Trophoblast cell (in vitro differentiated cells and primary cell): ENCODE measurements around the gene SH3TC1.

Experiments
- DNase-seq, 2 donors: peaks; one replicate each; pipeline ENCODE4 v3.0.0-alpha.2; 2016
- H2AFZ ChIP-seq: 2 replicates; pipeline ENCODE4 v1.6.1; 2013; ENCODE audit warnings: low read length, moderate library complexity, mild to moderate bottlenecking; ENCODE audit not compliant: insufficient read depth, poor library complexity
- H2AK5ac ChIP-seq: 2 replicates; pipeline ENCODE4 v1.6.1; 2013; ENCODE audit warnings: mild to moderate bottlenecking, low read length
- H2BK120ac ChIP-seq: 2 replicates; pipeline ENCODE4 v1.6.1; 2013; ENCODE audit warnings: low read length, mild to moderate bottlenecking, moderate library complexity; ENCODE audit not compliant: insufficient read depth, poor library complexity
- H2BK12ac ChIP-seq: 2 replicates; pipeline ENCODE4 v1.6.1; 2013; ENCODE audit warnings: mild to moderate bottlenecking, low read length, moderate library complexity
- H2BK5ac ChIP-seq: 2 replicates; pipeline ENCODE4 v1.6.1; 2013; ENCODE audit warnings: low read length, low read depth, moderate library complexity, mild to moderate bottlenecking; ENCODE audit not compliant: poor library complexity
- H3K14ac ChIP-seq: 2 replicates; pipeline ENCODE4 v1.6.1; 2013; ENCODE audit warnings: mild to moderate bottlenecking, low read length
- H3K18ac ChIP-seq: 2 replicates; pipeline ENCODE4 v1.6.1; 2013; ENCODE audit warnings: mild to moderate bottlenecking, low read length
- H3K23ac ChIP-seq: 2 replicates; pipeline ENCODE4 v1.6.1; 2013; ENCODE audit warnings: low read length
- H3K27ac ChIP-seq: 2 replicates; pipeline ENCODE4 v1.5.1; 2013; ENCODE audit warnings: low read depth, mild to moderate bottlenecking, inconsistent platforms, low read length, moderate library complexity
- H3K27me3 ChIP-seq: 2 replicates; pipeline ENCODE4 v1.6.1; 2013; ENCODE audit warnings: inconsistent platforms, mild to moderate bottlenecking, low read length, moderate library complexity; ENCODE audit not compliant: insufficient read depth
- H3K36me3 ChIP-seq, 2 experiments: 1 replicate in 1 of 2; 2 replicates in 1 of 2; pipeline ENCODE4 v1.6.1; 2013; ENCODE audit warnings: low read length in 2 of 2, mild to moderate bottlenecking in 2 of 2, moderate library complexity in 1 of 2; ENCODE audit not compliant: insufficient read depth in 2 of 2, control insufficient read depth in 1 of 2
- H3K4ac ChIP-seq: 2 replicates; pipeline ENCODE4 v1.6.1; 2013; ENCODE audit warnings: low read depth, mild to moderate bottlenecking, low read length, moderate library complexity
- H3K4me1 ChIP-seq, 2 experiments: 1 replicate in 1 of 2; 2 replicates in 1 of 2; pipeline ENCODE4 v1.6.1; 2013; ENCODE audit warnings: low read length in 2 of 2, mild to moderate bottlenecking in 2 of 2, moderate library complexity in 1 of 2; ENCODE audit not compliant: insufficient read depth in 2 of 2, control insufficient read depth in 1 of 2
- H3K4me2 ChIP-seq: 2 replicates; pipeline ENCODE4 v1.6.1; 2013; ENCODE audit warnings: inconsistent platforms, mild to moderate bottlenecking, low read length, moderate library complexity
- H3K4me3 ChIP-seq: 2 replicates; pipeline ENCODE4 v1.5.1; 2013; ENCODE audit warnings: mild to moderate bottlenecking, low read depth, low read length, inconsistent platforms
- H3K79me1 ChIP-seq: one replicate; pipeline ENCODE4 v1.6.1; 2013; ENCODE audit warnings: low read length
- H3K79me2 ChIP-seq: 2 replicates; pipeline ENCODE4 v1.6.1; 2013; ENCODE audit warnings: low read length, mild to moderate bottlenecking; ENCODE audit not compliant: control insufficient read depth, insufficient read depth, poor library complexity
- H3K9ac ChIP-seq: 2 replicates; pipeline ENCODE4 v1.6.1; 2013; ENCODE audit warnings: mild to moderate bottlenecking, low read length
- H3K9me3 ChIP-seq: 2 replicates; pipeline ENCODE4 v1.6.1; 2013; ENCODE audit warnings: low read depth, mild to moderate bottlenecking, control low read depth, inconsistent platforms, low read length; ENCODE audit not compliant: insufficient read depth
- H4K12ac ChIP-seq: 2 replicates; pipeline ENCODE4 v1.6.1; 2013; ENCODE audit warnings: low read depth, mild to moderate bottlenecking, low read length, moderate library complexity
- H4K8ac ChIP-seq: 2 replicates; pipeline ENCODE4 v1.6.1; 2013; ENCODE audit warnings: low read depth, mild to moderate bottlenecking, low read length, moderate library complexity
- H4K91ac ChIP-seq: one replicate; pipeline ENCODE4 v1.6.1; 2013; ENCODE audit warnings: low read depth, mild to moderate bottlenecking, low read length, moderate library complexity
- WGBS: extraction: QIAGEN DNeasy Blood & Tissue Kit; methylation state at CpG from one replicate; pipeline ENCODE4 v1.1.7; 2013; ENCODE audit warnings: missing lambda C conversion rate; ENCODE audit not compliant: insufficient read length, insufficient coverage; ENCODE audit errors: extremely low coverage; 5-methylcytosine and 5-hydroxymethylcytosine counted together

The SH3TC1 gene

DNA sequence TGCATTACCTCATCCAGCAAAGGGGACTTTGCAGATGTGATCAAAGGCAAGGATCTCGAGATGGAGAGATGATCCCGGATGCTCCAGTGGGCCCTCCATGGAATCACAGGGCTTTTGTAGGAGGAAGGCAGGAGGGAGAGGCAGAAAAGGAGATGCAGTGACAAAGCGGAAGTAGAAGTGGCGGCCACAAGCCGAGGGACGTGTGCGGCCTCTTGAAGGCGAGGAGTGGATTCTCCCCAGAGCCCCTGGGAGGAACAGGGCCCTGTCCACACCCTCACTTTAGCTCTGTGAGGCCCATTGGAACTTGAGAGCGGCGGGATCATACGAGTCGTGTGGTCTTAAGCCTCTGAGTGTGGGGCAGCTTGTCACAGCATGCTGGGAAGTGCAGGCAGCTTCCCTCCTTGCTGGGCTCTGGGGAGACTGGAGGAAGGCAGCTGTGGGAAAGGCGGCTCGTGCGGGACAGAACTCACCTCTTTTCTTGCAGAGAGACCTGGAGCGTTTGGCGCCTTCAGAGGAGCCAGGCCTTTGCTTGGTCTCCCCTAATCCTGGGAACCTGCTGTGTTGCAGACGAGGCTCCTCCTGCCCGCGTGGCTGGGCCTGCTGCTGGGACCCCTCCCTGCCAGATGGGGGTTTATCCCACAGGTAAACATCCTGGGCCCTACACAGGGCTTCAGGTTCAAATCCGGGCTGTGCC, 10.2 kb downstream of the SH3TC1 start:
- Histone ChIP-seq H3K27ac (no peak overlapping the region), H3K4ac (no peak overlapping the region), H4K12ac (no peak overlapping the region), H3K36me3 (peaks cover 2 to 15% of the 10 kb centered on the region in 2 experiments), H3K18ac (no peak overlapping the region), H3K79me1 (no peaks in the 10 kb centered on the region), H4K8ac (no peak overlapping the region), H3K14ac (no peak overlapping the region), H3K4me3 (no peak overlapping the region), H3K9ac (no peak overlapping the region), H3K4me2 (no peak overlapping the region), H2BK120ac (no peak overlapping the region), H2BK12ac (no peak overlapping the region), H3K9me3 (peaks cover 2% of the 10 kb centered on the region), H3K27me3 (no peaks in the 10 kb centered on the region), H3K79me2 (no peaks in the 10 kb centered on the region), H3K23ac (no peak overlapping the region), H2BK5ac (no peak overlapping the region), H3K4me1 (peaks cover 7 to 13% of the 10 kb centered on the region in 2 experiments), H2AFZ (no peak overlapping the region), H4K91ac (no peak overlapping the region), H2AK5ac (no peak overlapping the region)
- DNase-seq = no peak
- WGBS = no CpG with 5 or more reads among the region's 21 CpGs

DNA sequence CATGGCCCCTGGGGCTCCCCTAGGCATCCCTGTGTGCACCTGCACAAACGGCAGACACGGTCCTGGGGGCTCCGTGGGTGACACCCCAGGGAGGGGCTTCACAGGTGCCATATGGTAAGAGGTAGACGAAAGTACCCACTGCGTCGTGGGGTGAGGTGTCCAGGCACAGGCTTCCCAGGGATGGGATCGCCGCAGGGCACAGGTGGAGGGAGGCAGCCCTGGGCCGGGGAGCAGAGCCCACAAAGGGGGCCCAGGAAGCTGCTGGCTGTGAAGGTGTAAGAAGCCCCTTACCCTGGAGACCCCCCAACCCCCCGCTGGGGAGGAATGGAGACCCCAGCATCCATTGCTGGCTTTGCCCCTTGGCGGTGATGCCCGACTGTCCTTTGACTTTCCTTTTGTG, 10.9 kb downstream of the SH3TC1 start:
- no peak overlapping the region for H3K14ac ChIP-seq
- no peaks in the 10 kb centered on the region for H3K27me3 ChIP-seq
- no peak overlapping the region for H2AFZ ChIP-seq
- no peak overlapping the region for H3K9ac ChIP-seq
- H2BK120ac ChIP-seq = no peak overlapping the region
- H3K4me2 ChIP-seq = no peak overlapping the region
- peaks cover 2% of the 10 kb centered on the region for H3K9me3 ChIP-seq
- no peak overlapping the region for H3K18ac ChIP-seq
- no peak overlapping the region for H4K91ac ChIP-seq
- H4K8ac ChIP-seq = no peak overlapping the region
- H2BK5ac ChIP-seq = no peak overlapping the region
- no peaks in the 10 kb centered on the region for H3K79me1 ChIP-seq
- peaks cover 5 to 10% of the 10 kb centered on the region in 2 experiments for H3K4me1 ChIP-seq
- H3K79me2 ChIP-seq = no peaks in the 10 kb centered on the region
- H2BK12ac ChIP-seq = no peak overlapping the region
- no CpG with 5 or more reads among the region's 12 CpGs for WGBS
- DNase-seq = no peak
- no peak overlapping the region for H3K27ac ChIP-seq
- H3K23ac ChIP-seq = no peak overlapping the region
- no peak overlapping the region for H2AK5ac ChIP-seq
- peaks cover 2 to 14% of the 10 kb centered on the region in 2 experiments for H3K36me3 ChIP-seq
- H3K4me3 ChIP-seq = no peak overlapping the region
- H4K12ac ChIP-seq = no peak overlapping the region
- H3K4ac ChIP-seq = no peak overlapping the region

DNA sequence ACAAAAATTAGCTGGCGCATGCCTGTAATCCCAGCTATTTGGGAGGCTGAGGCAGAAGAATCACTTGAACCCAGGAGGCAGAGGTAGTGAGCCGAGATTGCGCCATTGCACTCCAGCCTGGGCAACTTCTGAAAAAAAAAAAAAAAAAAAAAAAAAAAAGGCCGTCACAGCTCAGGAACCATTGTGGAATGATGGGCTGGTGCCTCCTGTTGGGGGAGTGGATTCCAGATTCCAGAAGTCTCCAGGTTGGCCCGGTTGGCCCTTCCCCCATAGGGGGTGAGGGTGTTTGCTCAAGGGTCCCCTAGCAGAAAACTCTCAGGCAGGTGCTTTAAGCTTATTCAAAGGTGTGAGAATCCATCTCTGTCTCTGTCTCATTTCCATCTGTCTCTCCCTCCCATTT, 11.5 kb downstream of the SH3TC1 start:
- no peak overlapping the region for H3K14ac ChIP-seq
- H3K18ac ChIP-seq = no peak overlapping the region
- H3K36me3 ChIP-seq = peaks cover 4 to 14% of the 10 kb centered on the region in 2 experiments
- no peak overlapping the region for H2BK12ac ChIP-seq
- peaks cover 1% of the 10 kb centered on the region for H3K9me3 ChIP-seq
- no peak overlapping the region for H2AK5ac ChIP-seq
- no peak overlapping the region for H4K12ac ChIP-seq
- no CpG with 5 or more reads among the region's 5 CpGs for WGBS
- no peak for DNase-seq
- H2BK120ac ChIP-seq = no peak overlapping the region
- H3K27me3 ChIP-seq = no peaks in the 10 kb centered on the region
- no peak overlapping the region for H3K4me2 ChIP-seq
- no peak overlapping the region for H2BK5ac ChIP-seq
- no peak overlapping the region for H3K23ac ChIP-seq
- no peak overlapping the region for H3K9ac ChIP-seq
- no peak overlapping the region for H3K27ac ChIP-seq
- H2AFZ ChIP-seq = no peak overlapping the region
- no peaks in the 10 kb centered on the region for H3K79me2 ChIP-seq
- H3K4me1 ChIP-seq = peaks cover under 1 to 5% of the 10 kb centered on the region in 2 experiments
- no peaks in the 10 kb centered on the region for H3K79me1 ChIP-seq
- no peak overlapping the region for H3K4me3 ChIP-seq
- no peak overlapping the region for H4K91ac ChIP-seq
- H3K4ac ChIP-seq = no peak overlapping the region
- H4K8ac ChIP-seq = no peak overlapping the region

DNA sequence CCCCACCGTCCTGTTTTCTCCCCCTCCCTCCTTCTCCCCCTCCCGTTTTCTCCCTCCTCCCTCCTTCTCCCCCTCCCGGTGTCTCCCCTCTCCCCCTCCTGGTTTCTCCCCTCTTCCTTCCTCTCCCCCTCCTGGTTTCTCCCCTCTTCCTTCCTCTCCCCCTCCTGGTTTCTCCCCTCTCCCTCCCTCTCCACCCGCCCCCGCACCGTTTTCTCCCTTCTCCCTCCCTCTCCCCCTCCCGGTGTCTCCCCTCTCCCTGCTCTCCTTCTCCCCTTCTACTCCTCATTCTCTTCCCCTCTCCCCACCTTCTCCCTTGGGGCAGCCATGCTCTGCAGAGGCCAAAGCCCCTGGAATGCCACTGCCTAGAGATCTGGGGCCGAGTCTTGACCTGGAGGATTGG, 12.2 kb downstream of the SH3TC1 start:
- Histone ChIP-seq H3K4me1 (peaks cover 0 to under 1% of the 10 kb centered on the region in 2 experiments), H3K9me3 (no peaks in the 10 kb centered on the region), H4K12ac (no peak overlapping the region), H2AFZ (no peak overlapping the region), H2BK12ac (no peak overlapping the region), H3K4me3 (no peak overlapping the region), H4K8ac (no peak overlapping the region), H3K9ac (no peak overlapping the region), H3K27ac (no peak overlapping the region), H4K91ac (no peak overlapping the region), H3K23ac (no peak overlapping the region), H2AK5ac (no peak overlapping the region), H3K18ac (no peak overlapping the region), H2BK120ac (no peak overlapping the region), H3K79me2 (no peaks in the 10 kb centered on the region), H3K79me1 (no peaks in the 10 kb centered on the region), H3K36me3 (peaks cover 10 to 21% of the 10 kb centered on the region in 2 experiments), H2BK5ac (no peak overlapping the region), H3K4ac (no peak overlapping the region), H3K27me3 (no peaks in the 10 kb centered on the region), H3K4me2 (no peak overlapping the region), H3K14ac (no peak overlapping the region)
- no peak for DNase-seq
- no CpG with 5 or more reads among the region's 8 CpGs for WGBS
